HCT116 (cell line): Measurements from ENCODE around the gene TPTE2. TPM values are rescaled to one million over a fixed set of nuclear protein-coding genes. Genes with fewer than 3 reads are reported as not detected.
"Not testable (repeated sequence)": the region's sequence is repeated elsewhere in the genome, so short reads cannot be mapped to it uniquely, and the experiment has no call there.

Experiments
- ATAC-seq: fragments of 200-7000 bp; cut with Tn5 transposase; 2 replicates; pipeline ENCODE4 v1.9.1; 2020; ENCODE audit warnings: mild to moderate bottlenecking, moderate library complexity
- BruUV-seq: library from RNA; stranded (reverse); fragments of 400-500 nt; replicated peaks from 2 replicates; lab custom pipeline; 2021; lab: Mats Ljungman, UMichigan
- CTCF ChIA-PET: fragments of 300-600 bp; sonication (Branson Sonifier 250); formaldehyde crosslinking; loops from one replicate; lab custom pipeline; 2021; ENCODE audit warnings: antibody characterized with exemption; lab: Charles Lee
- POLR2A ChIA-PET: fragments of 300-600, 350-600 bp; sonication (Branson Sonifier 250); formaldehyde crosslinking; loops from one replicate; lab custom pipeline; 2021; ENCODE audit warnings: antibody characterized with exemption; lab: Charles Lee
- RAD21 ChIA-PET, 2 experiments: fragments of 300-600 bp; sonication (Branson Sonifier 250); formaldehyde crosslinking; loops; one replicate each; lab custom pipeline; 2023; ENCODE audit warnings: low total read pairs in 2 of 2; ENCODE audit not compliant: uncharacterized antibody in 2 of 2, unreplicated experiment in 2 of 2, low non-redundant PET in 1 of 2; lab: Charles Lee
- DNase-seq: peaks from one replicate; pipeline ENCODE4 v3.0.0-alpha.2; 2010; ENCODE audit warnings: low read depth, low spot score
- H2AFZ ChIP-seq: fragments of 200-600 bp; shearing (Covaris generic), sonication (generic); 2 replicates; pipeline ENCODE4 v1.6.1; 2017; ENCODE audit warnings: low read depth, mixed run types, mixed read lengths, antibody characterized with exemption, low read length; ENCODE audit not compliant: poor library complexity, severe bottlenecking
- H3K27ac ChIP-seq: 2 replicates; pipeline ENCODE4 v1.5.1; 2012; ENCODE audit warnings: low read depth, low read length
- H3K27me3 ChIP-seq: fragments of 200-600 bp; sonication (generic); 2 replicates; pipeline ENCODE4 v1.6.1; 2016; ENCODE audit warnings: mixed run types, low read length, mixed read lengths; ENCODE audit not compliant: insufficient read depth
- H3K36me3 ChIP-seq, 2 experiments: fragments of 200-500 bp in 1 of 2; fragments of 200-600 bp in 1 of 2; sonication (Bioruptor generic) in 1 of 2; sonication (generic) in 1 of 2; 2 replicates each; pipeline versions ENCODE4 v1.5.1 to v1.6.1; 2014 to 2016; ENCODE audit warnings: low read length in 2 of 2, inconsistent platforms in 1 of 2, mixed read lengths in 1 of 2, mixed run types in 1 of 2; ENCODE audit not compliant: insufficient read depth in 2 of 2, control insufficient read depth in 1 of 2
- H3K4me1 ChIP-seq, 2 experiments: fragments of 200-600 bp in 1 of 2; sonication (generic) in 1 of 2; 2 replicates each; pipeline versions ENCODE4 v1.5.1 to v1.6.1; 2012 to 2017; ENCODE audit warnings: low read length in 2 of 2, inconsistent platforms in 1 of 2, mild to moderate bottlenecking in 1 of 2, mixed read lengths in 1 of 2, mixed run types in 1 of 2, moderate library complexity in 1 of 2; ENCODE audit not compliant: insufficient read depth in 2 of 2, control insufficient read depth in 1 of 2
- H3K4me2 ChIP-seq: fragments of 200-600 bp; sonication (generic); 2 replicates; pipeline ENCODE4 v1.6.1; 2017; ENCODE audit warnings: mixed run types, low read length, mixed read lengths
- H3K4me3 ChIP-seq, 2 experiments: fragments of 200-600 bp in 1 of 2; sonication (generic) in 1 of 2; replicated peaks in 1 of 2; 2 replicates each; pipeline ENCODE4 v1.5.1; 2011 to 2016; ENCODE audit warnings: low read length in 2 of 2, control low read depth in 1 of 2, low read depth in 1 of 2, mild to moderate bottlenecking in 1 of 2, mixed read lengths in 1 of 2, mixed run types in 1 of 2
- H3K79me2 ChIP-seq: fragments of 200-600 bp; sonication (generic); 2 replicates; pipeline ENCODE4 v1.6.1; 2017; ENCODE audit warnings: mild to moderate bottlenecking, mixed run types, low read length, moderate library complexity, mixed read lengths; ENCODE audit not compliant: insufficient read depth
- H3K9ac ChIP-seq: fragments of 200-600 bp; sonication (generic); 2 replicates; pipeline ENCODE4 v1.6.1; 2016; ENCODE audit warnings: low read length, mixed read lengths
- H3K9me2 ChIP-seq: fragments of 200-600 bp; sonication (generic), shearing (Covaris generic); 2 replicates; pipeline ENCODE4 v1.6.1; 2017; ENCODE audit warnings: mixed run types, mild to moderate bottlenecking, moderate library complexity; ENCODE audit not compliant: insufficient read depth
- H3K9me3 ChIP-seq, 2 experiments: fragments of 200-500 bp in 1 of 2; fragments of 200-600 bp in 1 of 2; sonication (Bioruptor generic) in 1 of 2; sonication (generic) in 1 of 2; 2 replicates each; pipeline ENCODE4 v1.6.1; 2014 to 2017; ENCODE audit warnings: low read length in 2 of 2, mixed read lengths in 2 of 2, inconsistent platforms in 1 of 2, low read depth in 1 of 2, mild to moderate bottlenecking in 1 of 2, mixed run types in 1 of 2, moderate library complexity in 1 of 2; ENCODE audit not compliant: control insufficient read depth in 1 of 2, insufficient read depth in 1 of 2
- H4K20me1 ChIP-seq: fragments of 200-600 bp; sonication (generic), shearing (Covaris generic); 2 replicates; pipeline ENCODE4 v1.6.1; 2017; ENCODE audit warnings: mixed run types, mild to moderate bottlenecking, moderate library complexity; ENCODE audit not compliant: insufficient read depth
- CBX3 ChIP-seq: IDR thresholded peaks from 2 replicates; pipeline ENCODE4 v1.6.1; 2012; ENCODE audit warnings: low read depth
- EGR1 ChIP-seq: IDR thresholded peaks from 2 replicates; pipeline ENCODE4 v1.6.1; 2012; ENCODE audit warnings: low read depth
- ELF1 ChIP-seq: IDR thresholded peaks from 2 replicates; pipeline ENCODE4 v1.6.1; 2012; ENCODE audit warnings: low read depth, borderline replicate concordance
- EZH2phosphoT487 ChIP-seq: fragments of 200-600 bp; IDR thresholded peaks from 2 replicates; pipeline ENCODE4 v1.6.1; 2018; ENCODE audit warnings: antibody characterized with exemption, borderline replicate concordance
- POLR2AphosphoS5 ChIP-seq: IDR thresholded peaks from 2 replicates; pipeline ENCODE4 v1.6.1; 2011; ENCODE audit warnings: mild to moderate bottlenecking, low read depth, low read length, moderate library complexity
- RAD21 ChIP-seq: IDR thresholded peaks from 2 replicates; pipeline ENCODE4 v1.6.1; 2012; ENCODE audit warnings: low read depth, mild to moderate bottlenecking
- SIN3A ChIP-seq: IDR thresholded peaks from 2 replicates; pipeline ENCODE4 v1.6.1; 2012; ENCODE audit warnings: low read depth
- SP1 ChIP-seq: IDR thresholded peaks from 2 replicates; pipeline ENCODE4 v1.6.1; 2012; ENCODE audit warnings: low read depth
- TCF7L2 ChIP-seq: IDR thresholded peaks from 2 replicates; pipeline ENCODE4 v1.7.0; 2011; ENCODE audit warnings: borderline replicate concordance, inconsistent platforms; ENCODE audit not compliant: insufficient read depth, insufficient read length; ENCODE audit errors: extremely low read depth
- YY1 ChIP-seq: IDR thresholded peaks from 2 replicates; pipeline ENCODE4 v1.6.1; 2011; ENCODE audit warnings: low read length, low read depth, moderate library complexity, mild to moderate bottlenecking; ENCODE audit not compliant: insufficient replicate concordance; ENCODE audit errors: extremely low read depth
- intact Hi-C: fragments of 100-400 bp; cut with micrococcal nuclease; formaldehyde crosslinking; loops from 2 replicates; pipeline ENCODE4 v1.10.0; 2022
- total RNA-seq: library from RNA; stranded (reverse); gene quantifications from one replicate; pipeline ENCODE4 v1.2.1, GENCODE V29; 2021; ENCODE audit not compliant: unreplicated experiment

The TPTE2 gene
- total RNA-seq, 1 experiment from 2014 or later, result not detected

- Histone ChIP-seq H3K9ac (no peak overlapping the region), H3K9me2 (no peaks in the 10 kb centered on the region), H4K20me1 (no peaks in the 10 kb centered on the region), H3K4me3 (no peak overlapping the region), H3K27me3 (no peaks in the 10 kb centered on the region), H3K36me3 (no peaks in the 10 kb centered on the region), H3K4me1 (peaks cover 0 to 5% of the 10 kb centered on the region in 2 experiments; a peak in 2 of 4 replicates), H2AFZ (no peak overlapping the region), H3K9me3 (no peaks in the 10 kb centered on the region), H3K27ac (no peak overlapping the region), H3K4me2 (no peak overlapping the region), H3K79me2 (no peaks in the 10 kb centered on the region)
- DNase-seq (no peak), ATAC-seq (no peak)
- RAD21 ChIA-PET, result no interaction called here
- TF ChIP-seq ELF1 (no peak), CBX3 (no peak), TCF7L2 (no peak)
- intact Hi-C loops, result no loop called here
- no TSS peak for BruUV-seq
- POLR2A ChIA-PET, result no interaction called here
- CTCF ChIA-PET, result no interaction called here
These were observed 6.6 kb upstream of the TPTE2 start for GRCh38 chr13:19567820-19568534.

GRCh38 chr13:19561585-19561984 lies 253 bp upstream of the TPTE2 start:
- POLR2A ChIA-PET, result no interaction called here
- H3K9me2 ChIP-seq, result no peaks in the 10 kb centered on the region
- TF ChIP-seq EZH2phosphoT487 (no peak), POLR2AphosphoS5 (no peak), SIN3A (no peak), SP1 (no peak), RAD21 (no peak), YY1 (no peak), EGR1 (no peak)
- TF ChIP-seq, all 23 proteins: peak for 0
- no TSS peak for BruUV-seq
- Histone ChIP-seq H3K9ac (no peak overlapping the region), H3K27me3 (no peaks in the 10 kb centered on the region), H2AFZ (no peak overlapping the region), H3K27ac (no peak overlapping the region), H3K36me3 (no peaks in the 10 kb centered on the region), H3K4me3 (no peak overlapping the region), H3K9me3 (no peaks in the 10 kb centered on the region), H3K4me1 (peaks cover 0 to 5% of the 10 kb centered on the region in 2 experiments; a peak in 2 of 4 replicates), H3K4me2 (no peak overlapping the region), H4K20me1 (no peaks in the 10 kb centered on the region), H3K79me2 (no peaks in the 10 kb centered on the region)
- intact Hi-C loops, result no loop called here
- ChIA-PET RAD21 (no interaction called here), CTCF (no interaction called here)
- no peak for DNase-seq
- no peak for ATAC-seq

GRCh38 chr13:19560672-19561071 lies 660 bp downstream of the TPTE2 start:
- DNase-seq, H2AFZ ChIP-seq, H3K4me2 ChIP-seq, H3K9ac ChIP-seq, ATAC-seq, H3K4me3 ChIP-seq, H3K9me2 ChIP-seq, intact Hi-C loops, H3K79me2 ChIP-seq, H4K20me1 ChIP-seq, H3K27ac ChIP-seq, RAD21 ChIA-PET, H3K4me1 ChIP-seq, CTCF ChIA-PET, H3K9me3 ChIP-seq, POLR2A ChIA-PET, BruUV-seq, H3K27me3 ChIP-seq, H3K36me3 ChIP-seq: not testable (repeated sequence)
